Measurements from ENCODE around the gene COL4A1.

GRCh38 chr13:110265682-110266430 lies 41.1 kb downstream of the COL4A1 start:
- TF ChIP-seq RNF2 (IDR thresholded peaks at IDR 0.05; ENCODE audit: borderline replicate concordance, low read depth), result no peak
- TF ChIP-seq REST (IDR thresholded peaks at IDR 0.05), result no peak
- TF ChIP-seq POLR2A (IDR thresholded peaks at IDR 0.05; ENCODE audit: low read length), result no peak
- TF ChIP-seq CTCF (IDR thresholded peaks at IDR 0.05), result no peak
- no peak for TF ChIP-seq ZSCAN20 (CRISPR knock-in tag; IDR thresholded peaks at IDR 0.05)
- no peak for TF ChIP-seq RAD21 (conservative IDR thresholded peaks at IDR 0.05 in 1 of 2, IDR thresholded peaks at IDR 0.05 in 1 of 2)
- TF ChIP-seq HDAC2 (IDR thresholded peaks at IDR 0.05), result no peak
- no peak for TF ChIP-seq SMC3 (IDR thresholded peaks at IDR 0.05)
- TF ChIP-seq HOXB13 (CRISPR knock-in tag; IDR thresholded peaks at IDR 0.05; ENCODE audit: low read depth), result no peak
- TF ChIP-seq RCOR1 (IDR thresholded peaks at IDR 0.05; ENCODE audit: low read depth, low read length), result no peak
- TF ChIP-seq PBX3 (IDR thresholded peaks at IDR 0.05), result no peak
- TF ChIP-seq EP300 (IDR thresholded peaks at IDR 0.05), result no peak
- no peak for TF ChIP-seq JUN (IDR thresholded peaks at IDR 0.05)

Data from A549 (cell line).